ENCODE results near the gene TIMP3. TPM values are rescaled to one million over a fixed set of nuclear protein-coding genes. Genes with fewer than 3 reads are reported as not detected.

The TIMP3 gene
- polyA plus RNA-seq, 12 donors = 100 to 167 (median 124) TPM; not detected in 1

GRCh38 chr22:32804531-32805360 is 3.2 kb downstream of the TIMP3 start:
- DNase-seq = no peak

DNA sequence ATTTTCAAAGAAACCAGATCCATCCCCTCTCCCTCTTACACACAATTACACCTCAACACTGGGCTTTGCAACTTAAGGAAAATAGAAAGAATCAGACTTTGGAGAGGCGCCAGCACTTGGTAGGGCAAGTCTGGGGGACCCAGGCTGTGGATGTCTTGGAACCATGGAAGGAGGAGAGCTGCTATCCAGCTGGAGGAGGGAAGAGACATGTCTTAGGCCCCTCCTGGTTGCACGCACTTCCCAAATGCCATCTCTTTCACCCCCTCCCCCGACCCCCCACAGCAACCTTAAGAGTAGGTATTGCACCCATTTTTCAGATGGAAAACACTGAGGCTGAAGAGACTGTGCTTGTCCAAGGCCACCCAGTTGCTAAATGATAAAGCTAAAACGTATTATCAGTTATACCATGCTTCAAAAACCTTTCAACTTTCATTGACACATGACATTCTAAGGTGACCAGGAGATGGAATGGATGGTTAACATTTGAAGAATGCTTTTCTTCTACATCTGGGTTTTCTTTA is 3.9 kb downstream of the TIMP3 start:
- DNase-seq = no peak

DNA sequence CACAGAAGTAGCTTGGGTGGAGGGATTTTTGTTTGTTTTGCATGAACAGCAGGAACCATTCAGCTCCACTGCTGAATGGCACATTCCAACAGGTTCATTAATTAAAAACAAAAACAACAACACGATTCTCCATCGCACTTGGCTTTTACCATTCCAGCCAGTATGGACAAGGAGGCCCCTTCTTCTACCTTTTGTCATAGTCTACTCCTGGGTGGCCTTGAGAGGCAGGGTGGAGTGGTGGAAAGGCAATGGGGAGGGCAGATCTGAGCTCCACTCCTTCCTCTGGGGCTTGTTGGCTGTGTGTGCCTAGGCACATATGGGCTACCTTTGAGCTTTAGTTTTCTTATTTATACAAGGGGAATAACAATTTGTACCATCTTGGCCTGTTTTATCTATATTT is 4.8 kb downstream of the TIMP3 start:
- DNase-seq = no peak

GRCh38 chr22:32808038-32808445 is 6.5 kb downstream of the TIMP3 start:
- no peak for DNase-seq

DNA sequence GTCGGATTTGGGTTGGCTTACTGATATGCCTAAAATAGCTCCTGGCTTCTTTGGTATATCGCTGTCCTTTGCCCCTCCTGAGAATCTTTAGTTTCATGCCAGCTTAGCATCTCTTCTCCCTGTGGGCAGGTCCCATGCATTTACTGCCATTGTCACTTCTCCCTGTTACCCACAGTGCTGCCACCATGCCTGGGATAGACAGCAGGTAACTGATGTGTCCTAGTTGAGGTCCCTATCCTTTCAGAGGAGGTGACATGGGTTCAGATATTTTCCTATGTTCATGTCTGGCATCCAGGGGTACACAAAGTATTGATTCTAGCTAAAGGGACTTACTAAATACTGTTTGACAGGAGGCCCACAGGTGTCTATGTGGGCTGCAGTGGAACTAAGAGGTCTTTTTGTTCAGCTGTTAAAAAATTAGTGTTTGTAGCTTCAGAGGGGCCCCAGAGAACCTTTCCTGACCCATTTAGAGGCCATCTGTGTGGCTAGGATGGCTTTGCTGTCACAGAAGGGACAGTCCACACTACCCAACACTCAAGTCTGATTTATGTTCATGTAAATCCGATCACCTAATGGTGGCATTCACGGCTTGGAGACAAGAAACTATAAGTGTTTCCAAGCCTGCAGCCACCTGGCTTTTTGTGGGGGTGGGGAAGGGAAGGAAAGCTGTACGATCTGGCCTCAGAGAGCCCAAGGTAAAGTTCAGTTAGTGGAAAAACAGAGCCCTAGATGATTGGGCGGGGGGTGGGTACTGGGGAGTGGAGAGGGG is 8.5 kb downstream of the TIMP3 start:
- DNase-seq = no peak

GRCh38 chr22:32810555-32811133 is 9.1 kb downstream of the TIMP3 start:
- no peak for DNase-seq

GRCh38 chr22:32811788-32812545 is 10.5 kb downstream of the TIMP3 start:
- no peak for DNase-seq

GRCh38 chr22:32814285-32814860 is 12.9 kb downstream of the TIMP3 start:
- no peak for DNase-seq

DNA sequence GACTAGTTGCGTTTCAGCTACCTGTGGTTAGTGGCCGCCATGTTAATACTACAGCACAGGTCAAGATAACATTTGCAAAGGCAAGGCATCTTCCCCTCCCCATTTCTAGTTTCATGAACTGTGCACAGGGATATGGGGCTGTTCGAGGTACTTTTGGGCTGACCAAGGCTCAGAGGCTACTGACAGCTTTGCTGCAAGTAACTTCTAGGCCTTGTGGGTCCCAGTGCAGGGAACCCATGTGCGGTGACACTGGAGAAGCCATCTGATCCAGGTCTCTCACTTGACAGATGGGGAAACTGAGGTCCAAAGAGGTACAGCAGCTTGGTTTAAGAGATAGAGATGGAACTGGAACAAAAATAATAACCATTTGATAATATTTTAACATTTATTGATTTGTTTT is 13.6 kb downstream of the TIMP3 start:
- no peak for DNase-seq

DNA sequence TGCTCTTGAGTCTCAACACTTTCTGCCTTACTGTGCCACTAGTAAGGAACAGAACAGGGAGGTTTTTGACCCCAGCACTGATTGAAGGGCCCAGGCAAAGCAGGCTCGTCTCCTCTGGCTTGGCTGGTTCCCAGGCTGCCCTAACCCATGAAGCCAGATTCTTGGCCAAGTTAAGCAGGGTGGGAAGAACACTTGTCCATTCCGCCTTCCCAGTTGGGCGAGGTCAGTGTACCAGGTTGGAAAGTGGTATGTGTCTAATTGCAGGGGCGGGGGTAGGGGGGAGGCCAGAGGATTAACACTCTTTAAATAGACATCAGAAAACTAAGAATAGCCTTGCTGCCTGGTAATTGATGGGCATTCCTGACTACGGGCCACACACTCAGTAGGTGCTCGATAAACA is 14.4 kb downstream of the TIMP3 start:
- DNase-seq = no peak

DNA sequence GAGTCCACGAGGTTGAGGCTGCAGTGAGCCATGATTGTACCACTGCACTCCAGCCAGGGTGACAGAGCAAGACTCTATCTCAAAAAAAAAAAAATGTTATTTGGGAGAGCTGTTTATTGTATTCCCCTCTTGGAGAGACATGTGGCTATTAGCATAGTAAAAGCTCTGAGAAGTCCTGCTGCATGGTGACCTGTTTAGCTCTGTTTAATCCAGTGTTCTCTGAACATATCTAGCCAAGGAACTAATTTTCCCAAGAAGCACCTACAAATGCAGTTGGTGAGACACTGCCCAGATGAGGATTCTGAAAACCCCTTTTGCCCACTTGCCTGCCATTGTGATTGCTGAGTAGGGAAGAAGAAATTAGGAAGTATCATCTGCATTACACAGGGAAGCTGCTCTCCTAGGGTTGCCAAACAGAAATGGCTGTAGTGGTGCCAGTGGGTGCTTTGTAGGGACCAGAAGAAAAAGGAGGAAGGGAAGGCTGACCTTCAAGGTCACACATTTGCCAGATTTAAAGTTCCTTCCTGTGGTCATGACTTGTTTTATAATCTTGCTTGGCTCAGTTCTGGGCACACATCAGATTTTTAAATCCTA is 15.7 kb downstream of the TIMP3 start:
- no peak for DNase-seq

GRCh38 chr22:32818446-32819115 is 17.1 kb downstream of the TIMP3 start:
- no peak for DNase-seq

DNA sequence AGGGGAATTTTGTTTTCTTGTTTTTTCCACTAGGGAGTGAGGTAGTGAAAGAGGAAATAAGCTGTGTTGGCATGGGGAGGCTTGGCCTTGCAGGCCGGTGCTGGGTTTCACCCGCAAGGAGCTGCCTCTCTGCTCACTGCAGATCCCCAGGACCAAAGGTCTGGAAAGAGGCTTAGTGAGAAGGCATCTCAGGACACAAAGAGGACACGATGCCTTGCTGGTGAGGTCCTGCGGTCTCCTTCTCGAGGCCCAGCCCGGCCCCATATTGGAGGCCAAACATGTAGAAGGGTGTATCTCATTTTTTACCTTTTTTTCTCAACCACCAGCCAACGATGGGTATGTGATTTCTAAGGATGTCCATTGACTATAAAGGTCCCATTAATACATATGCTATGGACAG is 17.6 kb downstream of the TIMP3 start:
- DNase-seq = no peak

- DNase-seq = no peak
These were observed 18.9 kb downstream of the TIMP3 start for GRCh38 chr22:32820131-32821119.

GRCh38 chr22:32822179-32822877 is 20.8 kb downstream of the TIMP3 start:
- DNase-seq = no peak

DNA sequence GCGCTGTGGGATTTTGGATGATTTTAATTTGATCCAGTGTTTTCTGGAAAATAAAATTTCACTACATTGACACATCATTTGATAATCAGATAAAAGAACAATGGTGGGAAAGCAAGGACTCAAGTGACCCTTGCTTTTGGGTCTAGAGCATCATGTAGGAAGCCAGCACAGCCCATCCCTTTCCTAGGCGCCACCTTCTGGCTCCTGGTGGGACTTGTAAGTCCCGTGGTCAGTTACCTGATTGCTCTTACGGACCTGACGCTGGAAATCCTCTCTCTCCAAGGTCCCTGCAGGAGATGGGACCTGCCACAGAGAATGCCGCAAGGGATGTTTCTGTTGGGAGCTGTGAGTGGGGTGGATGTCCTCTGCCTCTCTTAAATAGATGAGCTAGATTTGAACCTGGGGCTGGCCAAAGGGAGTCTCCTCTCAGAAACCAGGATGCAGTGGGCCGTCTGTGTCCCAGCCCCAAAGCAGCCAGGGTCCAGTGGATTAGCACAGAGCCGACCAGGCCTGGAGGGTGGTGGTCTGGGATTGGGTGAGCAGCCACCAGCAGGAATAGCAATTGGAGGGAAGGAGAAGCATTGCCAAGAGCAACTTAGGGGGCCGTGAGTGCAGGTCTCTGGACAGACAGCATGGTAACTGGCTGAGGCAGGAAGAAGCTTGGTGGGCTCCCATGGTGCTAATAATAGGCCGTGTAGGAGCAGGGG is 21.7 kb downstream of the TIMP3 start:
- no peak for DNase-seq

- DNase-seq = no peak
These were observed 23.2 kb downstream of the TIMP3 start for GRCh38 chr22:32824531-32825312.

Data from muscle of arm (tissue), 12 donors.